ENCODE data around the gene MFGE8. TPM values are rescaled to one million over a fixed set of nuclear protein-coding genes. Genes with fewer than 3 reads are reported as not detected.
A peak's percentile ranks its signal among the peaks of the same experiment; 100 is the strongest.

The MFGE8 gene
- polyA plus RNA-seq, 2 of the 4 experiments (the other 2 are of a cell fraction) = 206 to 403 TPM

- 93% methylated on average over 15 of the region's 16 CpGs for WGBS (ENCODE audit: missing lambda C conversion rate)
- H3K4me3 ChIP-seq = no peak overlapping the region
- DNase-seq (ENCODE audit: low read depth in 1 of 2, low spot score in 1 of 2) (no peak), FAIRE-seq (no peak), ATAC-seq (no peak)
- no peak overlapping the region for H3K4me2 ChIP-seq
- peak overlapping the region in 1 of 2 experiments; percentile 52; a peak in 3 of 6 replicates for H3K27ac ChIP-seq
- H3K9me3 ChIP-seq = no peaks in the 10 kb centered on the region
- ChIA-PET POLR2A (no interaction called here), CTCF (interaction anchor here (0.6 to 32.8 kb wide), 13 partner anchors 8 to 271 kb away, joined by 3 to 851 read pairs (median 7); partner anchors contain the start of genes HAPLN3 and MFGE8)
- TF ChIP-seq POLR2AphosphoS2 (conservative IDR thresholded peaks at IDR 0.05; ENCODE audit: low read length) (no peak), HMGXB4 (CRISPR knock-in tag; IDR thresholded peaks at IDR 0.05; ENCODE audit: borderline replicate concordance) (no peak), HOXB5 (CRISPR knock-in tag; IDR thresholded peaks at IDR 0.05) (no peak), ZFP36 (IDR thresholded peaks at IDR 0.05; ENCODE audit: borderline replicate concordance, partially characterized antibody) (no peak), PBX3 (IDR thresholded peaks at IDR 0.05) (no peak), NR3C1 (IDR thresholded peaks at IDR 0.05) (no peak), ZC3H11A (IDR thresholded peaks at IDR 0.05) (no peak), TP53 (CRISPR knock-in tag; IDR thresholded peaks at IDR 0.05) (no peak), RFX5 (IDR thresholded peaks at IDR 0.05) (no peak), POLR2A (IDR thresholded peaks at IDR 0.05; ENCODE audit: low read length) (no peak)
- H3K4me1 ChIP-seq = peaks cover 43% of the 10 kb centered on the region
Measured at GRCh38 chr15:88908697-88909621, 4.2 kb downstream of the MFGE8 start.

- ATAC-seq = no peak
- no peak for DNase-seq (ENCODE audit: low read depth in 1 of 2, low spot score in 1 of 2)
- FAIRE-seq = no peak
- Histone ChIP-seq H3K4me3 (no peak overlapping the region), H3K4me1 (peaks cover 38% of the 10 kb centered on the region), H3K27ac (peak overlapping the region in 1 of 2 experiments; percentile 52; a peak in 2 of 6 replicates), H3K9me3 (no peaks in the 10 kb centered on the region), H3K4me2 (no peak overlapping the region)
- ChIA-PET CTCF (interaction anchor here (1.0 to 32.8 kb wide), 12 partner anchors 9 to 291 kb away, joined by 3 to 851 read pairs (median 9); partner anchors contain the start of genes HAPLN3 and MFGE8), POLR2A (no interaction called here)
- WGBS (ENCODE audit: missing lambda C conversion rate) = 88% methylated on average over 12 of the region's 12 CpGs
- TF ChIP-seq CBX8 (IDR thresholded peaks at IDR 0.05) = no peak
Measured at GRCh38 chr15:88908123-88908522, 5.1 kb downstream of the MFGE8 start.

GRCh38 chr15:88907111-88907510 is 6.1 kb downstream of the MFGE8 start:
- Histone ChIP-seq H3K4me2 (no peak overlapping the region), H3K4me3 (no peak overlapping the region), H3K4me1 (peaks cover 37% of the 10 kb centered on the region), H3K27ac (no peak overlapping the region; a peak in 1 of 6 replicates), H3K9me3 (no peaks in the 10 kb centered on the region)
- 88% methylated on average over 12 of the region's 14 CpGs for WGBS (ENCODE audit: missing lambda C conversion rate)
- DNase-seq (ENCODE audit: low read depth in 1 of 2, low spot score in 1 of 2) (no peak), ATAC-seq (no peak), FAIRE-seq (no peak)
- ChIA-PET POLR2A (no interaction called here), CTCF (interaction anchor here (0.7 to 32.8 kb wide), 15 partner anchors 10 to 292 kb away, joined by 3 to 851 read pairs (median 14); partner anchors contain the start of genes HAPLN3 and MFGE8)
- no peak for TF ChIP-seq NR3C1 (IDR thresholded peaks at IDR 0.05)
- TF ChIP-seq USF2 (IDR thresholded peaks at IDR 0.05) = no peak
- no peak for TF ChIP-seq POLR2AphosphoS2 (conservative IDR thresholded peaks at IDR 0.05; ENCODE audit: low read length)
- no peak for TF ChIP-seq RNF2 (IDR thresholded peaks at IDR 0.05; ENCODE audit: borderline replicate concordance, low read depth)
- no peak for TF ChIP-seq ESRRA (IDR thresholded peaks at IDR 0.05; ENCODE audit: borderline replicate concordance, low read length)
- TF ChIP-seq JUNB (IDR thresholded peaks at IDR 0.05) = no peak
- TF ChIP-seq REST (IDR thresholded peaks at IDR 0.05) = no peak
- TF ChIP-seq CTCF (IDR thresholded peaks at IDR 0.05) = no peak
- TF ChIP-seq HEYL (CRISPR knock-in tag; IDR thresholded peaks at IDR 0.05) = no peak
- TF ChIP-seq TP53 (CRISPR knock-in tag; IDR thresholded peaks at IDR 0.05) = no peak
- TF ChIP-seq E2F6 (IDR thresholded peaks at IDR 0.05; ENCODE audit: borderline replicate concordance, low read depth) = no peak

Data from A549 (cell line).